Inferior parietal cortex (tissue), 1 donor: Measurements from ENCODE around the gene SEMA5B.

ENCODE experiments used
- DNase-seq: peaks from one replicate; pipeline ENCODE4 v3.0.0-alpha.2; 2016; ENCODE audit errors: extremely low spot score

Gene SEMA5B

DNA sequence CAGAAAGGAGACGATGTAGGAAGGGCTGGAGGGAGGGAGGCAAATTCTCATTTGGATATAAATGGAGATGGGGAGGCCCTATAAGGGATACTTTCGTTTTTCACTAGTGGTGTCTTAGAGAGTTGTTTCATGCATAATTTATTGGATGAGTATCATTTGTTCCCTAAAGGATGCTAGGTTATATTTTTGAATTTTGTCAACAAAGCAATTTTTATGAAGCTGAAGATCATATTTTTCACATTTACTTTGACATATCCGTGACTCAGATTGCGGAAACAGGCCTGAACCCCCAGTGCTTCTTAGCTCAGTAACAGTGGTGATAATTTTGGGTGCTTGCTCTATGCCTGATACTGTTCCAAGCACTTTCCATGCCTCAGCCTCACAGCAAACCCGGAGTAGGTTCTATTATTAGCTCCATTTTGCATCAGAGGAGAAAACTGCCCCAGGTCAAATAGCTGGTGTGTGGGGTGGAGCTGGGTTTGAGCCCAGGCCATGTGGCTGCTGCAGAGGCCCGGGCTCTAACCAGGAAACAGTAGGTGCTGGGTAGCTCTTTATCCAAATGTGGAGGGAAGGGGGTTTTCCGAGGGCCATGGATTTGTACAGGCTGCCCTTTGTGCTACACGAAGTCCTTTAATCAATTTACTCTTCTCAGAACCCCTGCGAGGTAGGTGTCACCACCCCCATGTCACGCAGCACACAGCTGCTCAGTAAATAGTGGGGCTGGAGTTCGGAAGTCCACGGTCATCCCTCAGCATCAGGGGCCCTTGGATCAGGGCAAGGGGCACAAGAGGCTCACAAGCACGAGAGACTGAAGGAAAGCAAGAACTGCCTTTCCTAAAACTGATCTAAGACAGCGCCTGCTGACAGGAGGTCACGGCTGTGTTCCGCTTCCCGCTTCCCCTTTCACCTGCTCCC lies 133.6 kb downstream of the SEMA5B start:
- no peak for DNase-seq

DNA sequence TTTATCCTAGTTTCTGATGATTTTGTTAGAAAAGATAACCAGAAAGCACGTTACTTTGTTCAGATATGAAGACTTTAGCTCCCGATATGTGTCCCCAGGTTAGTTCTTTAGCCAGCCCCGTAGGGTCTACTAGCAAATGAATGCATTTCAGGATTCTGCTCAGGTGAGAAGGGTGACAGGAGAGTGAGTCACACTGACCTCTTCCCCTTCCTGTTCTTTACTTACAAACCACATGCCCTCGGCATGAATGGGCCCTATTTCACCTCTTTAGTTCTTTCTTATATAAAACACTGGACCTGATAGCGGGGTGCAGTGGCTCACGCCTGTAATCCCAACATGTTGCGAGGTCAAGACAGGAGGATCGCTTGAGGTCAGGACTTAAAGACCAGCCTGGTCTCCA lies 134.3 kb downstream of the SEMA5B start:
- DNase-seq: no peak

DNA sequence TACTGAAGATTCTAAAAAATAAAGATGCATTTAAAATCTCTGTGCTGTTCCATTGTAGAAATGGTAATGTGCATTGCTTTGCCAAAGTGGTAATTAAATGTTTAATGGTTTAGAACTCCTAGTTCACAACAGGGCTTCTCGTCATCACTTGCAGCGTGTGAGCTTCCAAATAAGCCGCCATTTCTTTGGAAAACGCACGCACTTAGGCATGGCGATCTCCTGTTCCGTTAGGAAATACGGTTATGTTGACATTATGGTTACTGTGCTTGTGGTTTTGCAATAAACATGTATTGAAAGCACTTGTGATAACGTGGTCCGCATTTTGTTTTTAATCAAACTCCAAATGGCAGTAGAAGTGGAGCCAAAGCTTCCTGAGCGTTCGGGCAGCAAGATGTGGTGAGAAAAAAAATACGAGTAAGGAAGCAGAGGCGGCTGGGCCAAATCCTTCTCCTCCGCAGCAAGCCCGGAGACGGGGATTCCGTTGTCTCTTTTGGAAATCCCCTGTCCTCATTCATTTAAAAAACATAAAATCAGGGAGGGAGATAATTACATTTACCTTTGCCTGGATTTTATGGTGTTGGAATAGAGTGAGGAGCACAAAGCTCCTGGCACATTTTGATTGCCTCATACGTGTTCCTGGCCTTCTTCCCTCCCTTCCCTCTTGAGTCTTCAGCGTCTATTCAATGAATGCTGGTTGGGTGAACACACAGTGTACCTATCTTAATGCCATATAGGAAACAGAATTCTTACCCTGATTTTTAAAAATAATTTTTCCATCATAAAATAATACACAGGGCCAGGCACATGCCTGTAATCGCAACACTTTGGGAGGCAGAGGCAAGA lies 135.2 kb downstream of the SEMA5B start:
- peak; percentile 48 for DNase-seq

DNA sequence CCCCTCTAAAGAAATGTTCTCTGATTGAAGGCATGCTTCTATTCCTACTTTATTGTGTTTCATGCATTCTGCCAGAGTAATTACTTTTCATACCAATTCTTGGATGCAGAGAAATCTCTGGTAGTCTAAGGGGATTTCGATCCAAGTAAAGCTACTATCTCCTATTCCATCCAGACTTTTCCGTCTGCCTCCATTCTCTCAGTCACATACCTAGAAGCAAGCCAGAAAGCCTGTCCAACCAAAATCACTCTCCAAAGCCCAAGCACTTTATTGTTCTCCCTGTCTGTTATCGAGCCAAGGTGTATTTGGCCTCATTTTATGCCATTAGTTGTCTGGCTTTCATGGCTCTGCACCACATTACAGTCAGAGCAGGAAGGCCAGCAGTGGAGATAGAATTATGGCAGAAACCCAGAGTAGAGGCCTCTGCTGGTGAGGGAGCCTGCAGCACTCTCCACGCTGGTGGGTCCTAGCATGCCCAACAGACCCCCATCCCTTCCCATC lies 136.8 kb downstream of the SEMA5B start:
- no peak for DNase-seq

DNA sequence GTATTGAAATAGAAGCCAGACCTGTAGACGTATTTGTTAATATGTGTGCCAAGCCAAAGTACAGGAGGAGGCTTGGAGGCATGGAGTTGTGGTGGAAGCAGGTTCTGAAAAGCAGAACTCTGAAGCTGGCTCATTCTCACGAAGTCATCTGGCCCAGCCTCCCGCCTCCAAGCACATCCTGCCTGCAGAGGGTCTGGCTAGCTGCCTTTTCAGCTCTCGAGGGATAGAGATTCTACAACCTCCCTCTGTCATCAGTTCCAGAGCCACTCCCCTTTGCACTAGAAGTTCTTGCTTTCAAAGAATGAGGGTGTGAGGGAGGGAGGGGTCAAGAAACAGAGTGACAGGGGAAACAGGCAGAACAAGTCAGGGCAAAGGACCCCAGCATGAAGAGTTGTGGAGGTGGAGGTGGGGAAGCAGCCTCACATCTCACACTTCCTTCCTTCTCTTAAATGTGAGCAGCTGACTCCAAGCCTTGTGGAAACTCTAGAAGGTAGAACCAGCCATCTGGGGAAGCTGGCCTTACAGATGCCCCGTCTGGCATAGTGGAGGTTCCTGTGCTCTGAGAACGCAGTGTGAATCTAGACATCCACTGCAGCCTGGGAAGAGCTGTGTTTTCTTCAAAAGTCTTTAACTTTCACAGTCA lies 137.4 kb downstream of the SEMA5B start:
- peak; percentile 60 for DNase-seq

DNA sequence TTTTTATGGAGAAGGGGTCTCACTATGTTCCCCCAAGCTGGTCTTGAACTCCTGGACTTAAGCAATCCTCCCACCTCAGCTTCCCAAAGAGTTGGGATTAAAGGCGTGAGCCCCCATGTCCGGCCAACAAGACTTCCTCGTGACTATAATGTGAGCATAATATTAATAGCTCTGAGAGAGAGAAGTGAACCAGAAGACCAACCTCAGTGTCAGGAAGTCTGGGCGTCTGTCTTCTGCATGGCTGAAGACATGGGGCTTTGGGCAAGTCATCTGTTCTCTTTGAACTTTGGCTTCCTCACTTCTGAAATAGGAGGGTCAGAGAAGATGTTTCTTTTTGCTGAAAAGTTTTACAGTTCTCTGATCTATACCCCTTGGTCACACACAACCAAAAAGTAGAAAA lies 140.6 kb downstream of the SEMA5B start:
- DNase-seq: peak; percentile 11

DNA sequence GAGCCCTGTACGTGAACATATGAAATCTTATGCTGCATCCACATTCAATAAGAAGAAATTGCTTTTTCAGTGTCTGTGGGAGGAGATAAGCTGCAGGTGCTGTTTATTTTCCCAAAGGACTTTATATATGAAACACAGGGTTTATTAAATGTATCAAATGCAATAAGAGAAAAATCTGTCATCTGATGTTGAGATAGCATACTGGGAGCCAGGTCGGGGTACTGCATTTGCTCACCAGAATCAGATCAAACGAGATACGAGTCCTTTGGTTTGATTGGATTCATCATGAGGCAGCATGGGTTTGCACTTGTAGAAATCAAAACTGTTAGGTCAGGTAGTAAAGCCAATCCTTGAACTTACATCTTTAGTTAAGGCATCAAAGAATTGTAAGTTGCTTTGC lies 141.3 kb downstream of the SEMA5B start:
- DNase-seq: no peak

DNA sequence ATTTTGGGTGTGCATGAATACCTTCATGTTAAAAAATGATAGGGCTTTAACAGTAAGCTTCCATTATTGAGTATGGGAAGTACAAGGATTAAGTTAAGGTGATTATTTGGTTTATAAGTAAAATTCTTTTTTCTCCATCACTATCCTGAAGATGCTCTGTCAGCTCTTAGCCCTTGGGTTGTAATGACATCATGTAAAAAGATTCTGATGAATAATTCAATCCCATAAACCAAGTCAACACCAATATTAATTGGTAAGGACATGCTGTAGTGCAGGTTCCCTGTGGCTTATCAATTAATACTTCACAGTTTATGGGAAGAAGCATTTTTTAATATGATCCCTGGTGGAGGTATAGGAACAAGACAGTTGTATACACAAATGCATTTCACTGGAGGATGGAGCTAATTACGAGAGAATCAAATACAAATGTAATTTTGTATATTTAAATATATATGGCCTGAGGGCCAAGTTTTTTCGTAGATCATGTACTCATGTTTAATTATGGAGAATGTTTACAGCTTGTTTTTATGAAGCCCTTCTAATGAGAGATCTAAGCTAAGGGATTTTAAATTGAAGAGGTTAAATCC lies 145.1 kb downstream of the SEMA5B start:
- DNase-seq: no peak

DNA sequence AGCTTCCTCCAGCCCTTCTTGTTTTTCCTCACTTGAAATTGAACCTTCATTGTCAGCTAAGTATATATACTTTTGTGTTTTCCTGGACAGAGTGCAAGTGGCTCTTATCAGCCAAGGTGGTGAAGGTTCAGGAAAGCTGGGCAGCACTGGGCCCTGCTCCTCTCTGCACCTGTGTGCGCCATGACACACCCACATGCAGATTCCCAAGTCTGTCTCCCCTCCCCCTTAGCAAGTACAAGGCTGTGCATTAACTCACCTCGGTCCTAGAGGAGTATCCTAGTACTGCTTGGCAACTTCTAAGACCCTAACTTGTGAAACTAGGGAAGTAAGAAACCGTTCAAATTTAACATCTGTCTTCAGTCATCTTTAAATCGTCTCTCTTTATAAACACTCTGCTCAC lies 146.9 kb downstream of the SEMA5B start:
- no peak for DNase-seq

DNA sequence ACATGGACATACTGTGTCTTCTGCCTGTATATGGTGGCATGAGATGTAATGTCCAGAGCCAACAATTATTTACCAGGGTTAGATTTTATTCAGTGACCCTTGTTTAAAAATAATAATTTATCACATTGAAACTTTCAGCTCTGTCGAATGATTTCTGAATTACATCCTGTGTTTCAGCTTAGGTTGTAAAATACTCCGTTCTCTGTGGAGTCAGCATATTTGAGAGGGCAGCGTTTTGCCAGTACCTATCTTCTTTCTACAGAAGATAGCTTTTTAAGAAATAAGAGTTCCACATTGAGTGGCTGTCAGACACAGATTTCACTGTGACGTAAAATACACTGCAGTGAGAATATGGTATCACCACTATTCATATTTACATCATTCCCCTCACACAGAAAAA lies 147.4 kb downstream of the SEMA5B start:
- no peak for DNase-seq

DNA sequence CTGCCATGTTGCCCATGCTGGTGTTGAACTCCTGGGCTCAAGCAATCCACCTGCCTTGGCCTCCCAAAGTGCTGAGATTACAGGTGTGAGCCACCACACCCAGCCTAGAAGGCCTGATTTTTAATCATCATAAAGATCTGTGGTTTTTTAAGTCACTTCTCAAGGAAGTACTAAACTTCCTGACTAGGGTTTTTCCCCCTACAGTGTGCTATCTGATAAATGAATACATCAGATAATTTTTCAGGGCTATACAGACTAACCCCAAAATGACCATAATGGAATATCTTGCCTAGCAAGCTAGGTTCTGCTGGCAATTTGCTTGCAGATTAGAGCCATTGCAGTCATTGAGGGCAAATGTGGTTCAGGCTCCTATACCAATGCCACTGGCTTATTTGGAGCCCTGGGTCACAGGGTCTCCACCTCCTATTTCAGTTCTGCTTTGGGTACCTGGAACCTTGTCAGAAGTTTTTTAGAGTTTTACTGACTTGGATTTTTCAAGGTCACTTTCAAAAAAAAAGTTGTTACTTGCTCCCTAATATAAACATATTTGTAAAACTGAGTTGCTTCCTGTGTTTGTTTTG lies 151.9 kb downstream of the SEMA5B start:
- DNase-seq: no peak

DNA sequence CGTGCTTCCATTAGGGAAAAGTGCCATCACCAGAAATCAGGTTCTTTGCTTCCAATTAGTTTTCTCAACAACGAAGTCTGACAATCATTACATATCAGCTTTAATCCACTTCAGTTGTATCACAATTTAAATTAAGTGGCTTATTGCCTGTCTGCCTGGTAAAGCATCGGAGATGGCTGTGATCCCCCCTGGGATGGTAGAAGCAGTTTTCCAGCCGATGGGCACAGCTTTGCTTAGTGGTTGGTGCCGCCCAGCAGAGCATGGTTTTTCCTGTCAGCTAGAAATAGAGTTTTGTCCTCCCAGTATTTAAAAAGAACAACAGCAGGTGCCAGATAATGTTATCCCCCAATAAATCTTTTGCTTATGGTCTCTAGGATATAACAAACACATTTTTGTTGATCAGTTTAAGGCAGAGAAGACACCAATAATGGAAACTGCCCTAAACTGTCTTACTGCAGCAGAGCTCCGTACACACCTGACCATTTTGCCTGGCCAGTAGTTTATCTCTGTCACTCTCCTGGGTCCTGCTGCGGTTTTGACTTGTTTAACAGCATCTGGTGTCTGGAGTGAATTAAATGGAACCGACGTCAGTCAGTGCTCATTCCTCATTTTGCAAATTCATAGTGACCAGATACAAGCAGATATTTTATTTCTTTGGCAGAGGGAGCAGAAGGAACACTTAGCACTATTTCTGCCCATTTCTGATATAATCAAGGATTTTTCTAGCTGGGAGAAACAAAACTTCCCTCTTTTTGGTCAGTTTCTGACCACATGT lies 153.6 kb downstream of the SEMA5B start:
- no peak for DNase-seq

DNA sequence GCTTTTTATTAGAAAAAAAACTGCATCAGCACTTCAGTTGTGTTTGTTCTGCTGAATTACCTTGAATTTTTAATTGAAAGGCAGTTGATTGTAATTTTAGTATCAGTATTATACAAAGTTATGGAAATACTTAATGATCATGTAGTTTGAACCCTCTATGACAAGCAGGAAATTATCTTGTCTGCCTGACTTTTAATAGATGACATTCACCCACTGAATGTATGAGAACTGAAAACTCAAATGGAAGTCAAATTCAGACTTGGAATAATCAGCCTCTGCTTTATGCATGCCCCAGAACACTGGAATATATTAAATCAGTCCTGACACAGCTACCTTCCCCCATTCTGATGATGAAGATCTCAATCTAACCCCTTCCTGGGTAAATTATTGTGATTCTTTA lies 159.2 kb downstream of the SEMA5B start:
- DNase-seq: no peak

DNA sequence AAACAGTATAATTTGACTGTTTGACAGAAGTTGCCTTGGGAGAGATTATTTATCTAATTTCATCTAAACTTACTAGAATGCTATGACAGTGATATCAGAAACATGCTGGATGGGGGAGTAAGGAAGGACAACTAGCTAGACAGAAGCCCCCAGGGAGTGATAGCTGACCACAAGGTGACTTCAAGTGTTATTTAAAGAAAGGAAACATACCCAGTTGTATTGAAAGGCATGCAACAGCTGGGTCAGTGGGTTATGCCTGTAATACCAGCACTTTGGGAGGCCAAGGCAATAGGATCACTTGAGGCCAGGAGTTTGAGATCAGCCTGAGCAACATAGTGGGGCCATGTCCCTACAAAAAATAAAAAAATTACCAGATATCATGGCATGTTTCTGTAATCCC lies 163.1 kb downstream of the SEMA5B start:
- DNase-seq: no peak

DNA sequence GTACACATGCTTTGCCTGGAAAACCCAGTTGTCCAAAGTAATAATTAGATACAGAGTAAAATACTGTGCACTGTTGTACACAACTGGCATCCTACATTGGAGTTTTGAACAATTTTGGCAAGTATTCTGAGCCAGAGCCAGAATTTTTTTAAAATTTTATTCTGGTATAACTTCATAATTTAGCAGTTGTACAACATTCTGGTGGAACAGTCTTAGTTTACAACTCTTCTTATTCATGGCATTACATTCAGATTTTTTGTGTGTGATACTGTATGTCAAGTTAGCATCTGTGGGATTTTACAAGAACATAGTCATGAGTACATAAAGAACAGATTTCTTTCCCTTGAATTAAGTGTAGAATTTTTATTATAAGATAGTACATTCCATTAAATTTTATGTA lies 165.2 kb downstream of the SEMA5B start:
- no peak for DNase-seq
